DOHH2 (cell line): Measurements from ENCODE around the gene TULP1.

Source experiments
- CTCF ChIP-seq: fragments of 200-600 bp; sonication (generic); IDR thresholded peaks from one replicate; pipeline ENCODE4 v1.5.1; 2014; ENCODE audit warnings: antibody characterized with exemption, mild to moderate bottlenecking, low read depth, low read length; ENCODE audit not compliant: poor library complexity, severe bottlenecking
- EZH2phosphoT487 ChIP-seq: fragments of 200-600 bp; sonication (generic); IDR thresholded peaks from 2 replicates; pipeline ENCODE4 v1.6.1; 2017; ENCODE audit warnings: borderline replicate concordance, mild to moderate bottlenecking, antibody characterized with exemption, low read length, moderate library complexity, mixed read lengths

GRCh38 chr6:35489066-35489465 is 23.6 kb downstream of the TULP1 start:
- TF ChIP-seq CTCF (no peak), EZH2phosphoT487 (no peak)
